ENCODE results near the gene PSPH.

- TF ChIP-seq YY1 (IDR thresholded peaks at IDR 0.05; ENCODE audit: insufficient read depth, insufficient read length) (no peak), ZNF274 (IDR thresholded peaks at IDR 0.05; ENCODE audit: low read depth, low read length) (no peak), SUZ12 (IDR thresholded peaks at IDR 0.05; ENCODE audit: extremely low read depth, insufficient read depth, insufficient read length) (no peak)
These were observed 28.4 kb upstream of the PSPH start for GRCh38 chr7:56079450-56080185.
